HG02870 (cell line): ENCODE data around the gene LAMA3.

Source experiments
- ATAC-seq: cut with Tn5 transposase; IDR thresholded peaks from one replicate; pipeline ENCODE4 v1.9.1; 2021; ENCODE audit warnings: mild to moderate bottlenecking, moderate library complexity; ENCODE audit not compliant: unreplicated experiment

Gene LAMA3

GRCh38 chr18:23929362-23929930 lies 240.2 kb downstream of the LAMA3 start:
- no peak for ATAC-seq

- no peak for ATAC-seq
These were observed 240.7 kb downstream of the LAMA3 start for GRCh38 chr18:23930002-23930401.

DNA sequence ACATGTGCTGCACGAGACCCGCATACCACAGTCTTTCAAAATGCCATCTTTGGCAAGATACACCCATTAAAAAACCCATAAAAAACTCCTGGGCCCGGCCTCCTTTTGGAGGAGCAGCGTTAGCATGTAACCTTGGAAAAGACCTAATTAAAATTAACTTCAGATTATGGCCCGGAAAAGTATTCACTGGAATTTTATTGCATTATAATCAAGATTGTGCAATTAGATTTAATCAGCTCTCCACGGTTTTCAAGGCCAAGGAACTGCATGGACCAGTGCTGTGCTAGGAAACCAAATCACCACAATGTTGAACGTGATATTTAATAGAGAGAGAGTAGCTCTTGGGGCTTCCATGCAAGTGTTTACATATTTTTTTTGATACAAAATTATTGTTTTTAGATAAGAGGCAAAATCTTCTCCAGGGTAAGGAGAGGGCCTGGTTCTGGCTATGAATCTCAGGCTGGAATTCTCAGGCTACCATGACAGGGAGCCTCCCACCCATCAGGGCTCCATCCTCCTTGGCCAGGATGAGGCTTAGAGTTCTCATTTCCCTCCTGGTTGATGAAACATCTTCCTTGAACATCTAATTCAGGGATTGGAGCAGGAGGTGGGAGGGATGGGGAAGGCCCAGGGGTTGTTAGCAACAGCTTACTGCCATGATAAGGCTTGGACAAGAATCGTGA lies 243.3 kb downstream of the LAMA3 start:
- ATAC-seq: no peak

GRCh38 chr18:23933407-23933806 lies 244.2 kb downstream of the LAMA3 start:
- ATAC-seq: no peak

DNA sequence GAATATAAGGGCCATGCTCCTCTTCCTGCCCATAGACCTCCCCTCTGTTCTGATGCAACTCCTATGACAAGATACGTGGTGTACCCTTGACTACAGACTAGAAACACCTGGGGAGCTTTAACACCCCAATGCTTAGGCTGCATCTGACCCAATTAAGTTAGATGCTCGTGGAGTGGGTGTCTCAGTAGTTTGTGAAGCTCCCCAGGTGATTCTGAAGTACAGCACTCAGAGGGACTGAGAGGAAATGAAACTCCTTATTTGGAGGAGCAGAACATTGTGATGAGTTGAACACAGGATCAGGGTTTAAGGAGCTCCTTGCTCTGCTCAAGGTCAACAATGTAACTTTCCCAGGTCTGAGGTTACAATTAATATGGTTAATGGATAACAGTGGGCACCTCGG lies 245.0 kb downstream of the LAMA3 start:
- peak; percentile 40 for ATAC-seq

DNA sequence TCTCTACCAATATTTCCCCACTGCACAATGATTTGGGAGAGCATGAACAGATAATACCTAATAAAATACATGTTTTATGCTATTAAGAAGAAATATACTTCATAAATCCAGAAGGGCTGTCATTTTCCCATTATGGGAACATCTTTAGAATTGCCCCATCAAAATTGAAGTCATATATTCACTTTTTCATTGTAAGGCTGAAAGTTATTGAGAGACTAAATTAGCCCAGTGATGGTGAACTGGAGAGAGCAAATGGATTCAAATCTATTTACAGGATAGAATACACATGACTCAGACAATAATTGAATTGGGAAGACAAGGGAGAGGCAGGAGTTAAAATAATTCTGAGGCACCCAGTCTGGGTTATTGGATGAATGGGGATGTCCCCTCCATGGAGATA lies 245.6 kb downstream of the LAMA3 start:
- ATAC-seq: no peak

- ATAC-seq: no peak
These were observed 246.6 kb downstream of the LAMA3 start for GRCh38 chr18:23935804-23936203.

DNA sequence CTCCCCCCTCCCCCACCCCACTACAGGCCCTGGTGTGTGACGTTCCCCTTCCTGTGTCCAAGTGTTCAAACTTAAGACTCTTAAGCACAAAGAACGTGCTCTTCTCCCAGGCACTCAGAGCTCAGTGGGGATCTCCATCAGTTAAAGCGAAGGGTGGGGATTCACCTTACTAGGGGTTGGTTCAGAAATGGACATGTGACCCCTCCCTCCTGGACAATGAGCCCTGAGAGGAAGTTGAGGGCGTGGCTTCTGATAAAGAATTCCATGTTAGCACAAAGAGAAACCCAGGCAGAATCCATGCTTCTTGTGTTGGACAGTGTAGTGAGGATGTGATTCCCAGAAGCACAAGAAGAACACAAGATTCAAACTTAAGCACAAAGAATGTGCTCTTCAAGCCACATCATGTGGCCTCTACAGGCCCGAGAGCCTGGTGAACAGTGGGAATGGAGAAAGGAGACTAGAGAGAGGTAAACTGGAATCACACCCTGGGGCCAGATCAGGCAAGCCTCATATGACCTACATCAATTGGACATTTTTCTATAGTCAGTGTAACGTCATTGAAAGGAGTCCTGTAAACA lies 247.2 kb downstream of the LAMA3 start:
- ATAC-seq: no peak

GRCh38 chr18:23938043-23938756 lies 248.9 kb downstream of the LAMA3 start:
- ATAC-seq: peak; percentile 52

DNA sequence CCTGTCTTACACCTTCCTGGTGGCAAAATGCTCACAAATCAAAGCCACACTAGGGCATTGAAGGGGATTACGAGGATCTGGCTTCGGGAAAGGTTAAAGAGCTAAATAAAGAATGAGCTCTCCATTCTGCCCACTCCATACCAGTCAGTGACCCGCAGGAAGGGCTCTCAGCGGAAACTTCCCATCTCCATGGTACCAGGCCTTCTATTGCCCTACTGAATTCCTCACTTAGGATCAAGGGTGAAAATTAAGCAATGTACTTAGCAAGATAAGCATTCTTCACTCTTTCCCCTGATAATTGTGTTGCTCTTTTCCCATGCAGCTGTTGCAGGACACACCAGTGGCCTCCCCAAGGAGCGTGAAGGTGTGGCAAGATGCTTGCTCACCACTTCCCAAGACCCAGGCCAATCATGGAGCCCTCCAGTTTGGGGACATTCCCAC lies 249.7 kb downstream of the LAMA3 start:
- ATAC-seq: no peak

DNA sequence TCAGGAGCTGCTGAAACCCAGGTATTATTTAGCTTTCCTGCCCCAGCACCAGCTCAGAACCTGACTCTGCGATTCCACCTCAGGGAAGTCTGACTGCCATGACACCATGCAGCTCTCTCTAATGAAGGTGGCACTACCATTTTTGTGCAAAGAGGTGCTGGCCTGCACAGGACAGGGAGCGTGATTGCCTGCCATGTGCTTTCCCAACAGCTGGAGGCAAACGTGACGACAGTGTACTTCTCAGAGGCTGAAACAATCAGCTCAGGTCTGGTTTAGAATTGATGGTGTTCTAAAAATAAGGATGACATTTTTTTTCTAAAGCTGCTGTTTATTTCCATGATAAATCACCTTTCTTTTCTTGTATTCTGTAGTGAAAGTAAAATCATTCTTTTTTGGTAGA lies 250.1 kb downstream of the LAMA3 start:
- no peak for ATAC-seq

GRCh38 chr18:23939896-23940295 lies 250.6 kb downstream of the LAMA3 start:
- ATAC-seq: no peak

- ATAC-seq: no peak
These were observed 252.5 kb downstream of the LAMA3 start for GRCh38 chr18:23941791-23942190.

DNA sequence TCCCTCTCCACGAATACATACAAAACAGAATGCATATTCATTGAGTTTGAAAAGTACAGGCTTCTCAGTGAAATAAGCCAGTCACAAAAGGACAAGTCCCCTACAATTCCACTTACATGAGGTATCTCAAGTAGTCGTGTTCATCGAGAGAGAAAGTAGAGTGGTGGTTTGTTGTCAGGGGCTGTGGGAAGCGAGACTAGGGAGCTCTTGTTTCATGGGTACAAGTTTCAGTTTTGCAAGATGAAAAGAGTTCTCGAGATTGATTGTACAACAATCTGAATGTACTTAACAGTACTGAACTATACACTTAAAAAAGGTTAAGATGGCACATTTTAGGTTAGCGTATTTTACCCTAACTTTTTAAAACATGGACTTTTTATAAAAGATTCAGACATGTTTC lies 253.9 kb downstream of the LAMA3 start:
- peak; percentile 74 for ATAC-seq

DNA sequence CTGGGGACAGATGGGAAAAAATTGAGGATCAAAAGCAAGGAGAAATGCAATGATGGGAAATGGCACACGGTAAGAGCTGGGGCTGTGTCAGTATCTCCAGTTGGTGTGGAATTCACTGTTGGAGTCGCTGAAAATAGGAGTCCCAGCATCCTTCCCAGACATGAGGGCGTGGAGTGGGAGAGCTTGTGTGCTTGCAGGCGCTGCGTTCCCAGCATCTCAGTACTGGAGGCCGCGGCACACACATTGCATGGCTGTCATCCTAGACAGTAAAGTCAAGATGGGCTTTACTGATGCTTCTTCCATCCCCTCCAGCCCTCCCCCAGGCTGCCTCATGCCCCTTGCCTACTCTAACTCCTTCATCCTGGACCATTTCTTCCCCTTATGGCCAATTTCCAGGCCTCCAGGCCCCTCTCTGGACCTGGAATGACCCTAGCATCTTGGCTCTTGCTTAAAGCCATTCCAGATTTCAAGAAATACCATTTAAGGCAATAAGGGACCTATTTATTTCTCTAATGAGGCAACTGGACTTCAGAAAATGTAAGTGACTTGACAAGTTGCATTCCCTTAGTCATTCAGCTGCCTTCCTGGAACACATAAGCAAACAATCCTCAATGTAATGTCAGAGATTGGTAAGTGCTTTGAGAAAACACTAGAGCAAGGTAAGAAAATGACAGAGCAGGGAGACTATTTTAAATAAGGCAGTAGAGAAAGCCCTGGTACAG lies 254.8 kb downstream of the LAMA3 start:
- ATAC-seq: no peak

GRCh38 chr18:23945416-23946079 lies 256.3 kb downstream of the LAMA3 start:
- ATAC-seq: no peak

DNA sequence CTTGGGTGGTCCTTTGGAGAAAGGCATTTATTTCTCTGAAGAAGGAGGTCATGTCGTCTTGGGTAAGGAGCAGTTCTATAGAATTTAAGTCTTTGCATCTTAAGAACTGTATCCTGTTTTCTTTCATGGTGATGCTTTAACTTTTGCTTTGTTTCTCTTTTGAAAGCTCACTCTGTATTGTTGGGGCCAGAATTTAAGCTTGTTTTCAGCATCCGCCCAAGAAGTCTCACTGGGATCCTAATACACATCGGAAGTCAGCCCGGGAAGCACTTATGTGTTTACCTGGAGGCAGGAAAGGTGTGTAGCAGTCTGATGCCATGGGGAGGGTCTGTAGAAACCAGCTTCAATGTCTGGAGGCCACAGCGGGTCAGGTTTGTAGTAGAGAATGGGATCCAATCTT lies 260.6 kb downstream of the LAMA3 start:
- ATAC-seq: no peak

DNA sequence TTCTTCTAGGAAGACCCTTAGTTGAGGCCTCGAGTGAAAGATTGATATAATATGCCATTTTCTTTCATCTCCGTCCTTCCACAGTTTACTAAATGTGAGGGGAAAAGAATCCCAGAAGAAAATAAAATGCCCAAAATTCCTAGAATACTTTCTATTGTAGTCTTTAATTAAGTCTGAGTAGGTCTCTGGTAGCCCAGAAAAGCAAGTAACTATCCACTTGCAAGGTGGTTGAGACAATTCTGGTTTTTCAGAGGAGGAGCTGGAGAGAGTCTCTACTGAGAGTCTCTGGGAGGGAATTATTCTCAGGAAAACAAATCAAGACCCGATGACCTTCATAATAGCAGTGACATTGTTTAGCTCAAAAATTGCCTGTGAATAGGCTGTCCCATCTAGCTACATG lies 261.4 kb downstream of the LAMA3 start:
- ATAC-seq: no peak

DNA sequence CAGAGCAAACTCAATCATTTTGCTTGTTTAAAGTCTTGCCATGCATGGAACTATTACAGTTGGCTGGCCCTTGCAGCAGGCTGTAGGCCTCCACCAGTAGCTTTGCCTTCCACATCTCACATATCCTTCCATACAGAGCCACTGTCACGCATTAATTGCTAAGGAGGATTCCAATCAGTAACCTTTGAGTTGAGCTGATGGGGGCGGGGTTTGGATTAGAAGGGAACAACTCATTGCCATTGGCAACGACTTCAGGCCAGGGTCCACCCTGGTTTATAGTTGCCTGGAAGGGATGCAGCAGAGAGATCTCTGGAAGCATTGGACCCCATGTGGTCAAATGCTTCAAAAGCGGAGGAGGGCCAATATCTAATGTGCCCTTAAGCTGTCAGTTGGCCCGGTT lies 262.0 kb downstream of the LAMA3 start:
- no peak for ATAC-seq

DNA sequence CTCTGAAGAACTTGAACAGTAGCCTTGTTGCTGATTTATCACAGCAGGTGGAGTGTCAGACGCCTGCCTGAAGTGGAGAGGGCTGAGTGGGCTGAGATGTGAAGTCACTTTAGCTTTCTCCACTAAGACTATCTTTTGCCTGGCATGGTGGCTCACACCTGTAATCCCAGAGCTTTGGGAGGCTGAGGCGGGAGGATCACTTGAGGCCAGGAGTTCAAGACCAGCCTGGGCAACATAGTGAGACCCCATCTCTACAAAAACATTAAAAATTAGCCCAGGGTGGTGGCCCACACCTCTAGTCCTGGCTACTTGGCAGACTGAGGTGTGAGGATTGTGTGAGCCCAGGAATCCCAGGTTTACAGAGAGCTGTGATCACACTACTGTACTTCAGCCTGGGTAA lies 264.7 kb downstream of the LAMA3 start:
- ATAC-seq: no peak

- ATAC-seq: no peak
These were observed 267.2 kb downstream of the LAMA3 start for GRCh38 chr18:23956483-23956882.
